H9 (cell line): ENCODE data around the gene PDCD11. TPM values are rescaled to one million over a fixed set of nuclear protein-coding genes. Genes with fewer than 3 reads are reported as not detected.

ENCODE experiments used
- DNase-seq: peaks from one replicate; pipeline ENCODE4 v3.0.0-alpha.2; 2017
- H2AFZ ChIP-seq: one replicate; pipeline ENCODE4 v1.6.1; 2013; ENCODE audit warnings: mild to moderate bottlenecking, low read length, control low read depth, moderate library complexity
- H2AK5ac ChIP-seq: 2 replicates; pipeline ENCODE4 v1.6.1; 2013; ENCODE audit warnings: low read length, control low read depth, mixed read lengths; ENCODE audit not compliant: insufficient read length
- H2BK120ac ChIP-seq: one replicate; pipeline ENCODE4 v1.6.1; 2013; ENCODE audit warnings: low read depth, mild to moderate bottlenecking, low read length, control low read depth, inconsistent platforms; ENCODE audit not compliant: poor library complexity, severe bottlenecking
- H2BK12ac ChIP-seq: 2 replicates; pipeline ENCODE4 v1.6.1; 2013; ENCODE audit warnings: low read length, control low read depth, mixed read lengths, low read depth; ENCODE audit not compliant: insufficient read length
- H2BK15ac ChIP-seq: 2 replicates; pipeline ENCODE4 v1.6.1; 2013; ENCODE audit warnings: low read depth, low read length, control low read depth
- H2BK20ac ChIP-seq: one replicate; pipeline ENCODE4 v1.6.1; 2013; ENCODE audit warnings: low read depth, mild to moderate bottlenecking, low read length, control low read depth, inconsistent platforms; ENCODE audit not compliant: poor library complexity, severe bottlenecking
- H2BK5ac ChIP-seq: 2 replicates; pipeline ENCODE4 v1.6.1; 2013; ENCODE audit warnings: low read length, control low read depth, mixed read lengths; ENCODE audit not compliant: insufficient read length
- H3K14ac ChIP-seq: 2 replicates; pipeline ENCODE4 v1.6.1; 2013; ENCODE audit warnings: low read length, control low read depth; ENCODE audit not compliant: insufficient read depth
- H3K18ac ChIP-seq: 2 replicates; pipeline ENCODE4 v1.6.1; 2013; ENCODE audit warnings: low read depth, mild to moderate bottlenecking, mixed read lengths, low read length, control low read depth; ENCODE audit not compliant: insufficient read length
- H3K23ac ChIP-seq: 2 replicates; pipeline ENCODE4 v1.6.1; 2013; ENCODE audit warnings: low read length, control low read depth, mixed read lengths, low read depth; ENCODE audit not compliant: insufficient read length
- H3K23me2 ChIP-seq: 2 replicates; pipeline ENCODE4 v1.6.1; 2013; ENCODE audit warnings: low read depth, mild to moderate bottlenecking, mixed read lengths, low read length, control low read depth; ENCODE audit not compliant: insufficient read length, poor library complexity, severe bottlenecking
- H3K27ac ChIP-seq: 2 replicates; pipeline ENCODE4 v1.5.1; 2013; ENCODE audit warnings: low read length, control low read depth, mixed read lengths, low read depth; ENCODE audit not compliant: insufficient read length
- H3K27me3 ChIP-seq: 2 replicates; pipeline ENCODE4 v1.6.1; 2013; ENCODE audit warnings: low read length, control low read depth, inconsistent platforms; ENCODE audit not compliant: insufficient read depth
- H3K4ac ChIP-seq: 2 replicates; pipeline ENCODE4 v1.6.1; 2013; ENCODE audit warnings: low read depth, mild to moderate bottlenecking, control low read depth, inconsistent platforms, low read length, moderate library complexity
- H3K4me1 ChIP-seq: 2 replicates; pipeline ENCODE4 v1.6.1; 2013; ENCODE audit warnings: low read length, control low read depth, inconsistent platforms; ENCODE audit not compliant: insufficient read depth
- H3K4me2 ChIP-seq: 2 replicates; pipeline ENCODE4 v1.6.1; 2013; ENCODE audit warnings: low read length, control low read depth, mixed read lengths; ENCODE audit not compliant: insufficient read length, insufficient read depth
- H3K56ac ChIP-seq: 2 replicates; pipeline ENCODE4 v1.6.1; 2013; ENCODE audit warnings: low read depth, mild to moderate bottlenecking, mixed read lengths, low read length, control low read depth; ENCODE audit not compliant: insufficient read length
- H3K79me1 ChIP-seq: 2 replicates; pipeline ENCODE4 v1.6.1; 2013; ENCODE audit warnings: low read depth, mild to moderate bottlenecking, moderate library complexity, low read length, control low read depth, inconsistent platforms; ENCODE audit not compliant: insufficient read depth, poor library complexity, severe bottlenecking
- H3K79me2 ChIP-seq: 2 replicates; pipeline ENCODE4 v1.6.1; 2013; ENCODE audit warnings: low read length, control low read depth, inconsistent platforms; ENCODE audit not compliant: insufficient read depth
- H3K9ac ChIP-seq: 2 replicates; pipeline ENCODE4 v1.6.1; 2013; ENCODE audit warnings: low read length, control low read depth, mixed read lengths; ENCODE audit not compliant: insufficient read length; ENCODE audit errors: extremely low read depth
- H3K9me3 ChIP-seq: one replicate; pipeline ENCODE4 v1.6.1; 2013; ENCODE audit warnings: low read depth, low read length, inconsistent platforms; ENCODE audit not compliant: control insufficient read depth
- H3T11ph ChIP-seq: one replicate; pipeline ENCODE4 v1.6.1; 2013; ENCODE audit warnings: mild to moderate bottlenecking, low read length, control low read depth, inconsistent platforms
- H4K20me1 ChIP-seq: one replicate; pipeline ENCODE4 v1.6.1; 2013; ENCODE audit not compliant: control insufficient read depth, insufficient read length, insufficient read depth
- H4K5ac ChIP-seq: 2 replicates; pipeline ENCODE4 v1.6.1; 2013; ENCODE audit warnings: low read depth, mild to moderate bottlenecking, mixed read lengths, low read length, control low read depth; ENCODE audit not compliant: insufficient read length
- H4K8ac ChIP-seq: replicated peaks from 2 replicates; pipeline ENCODE4 v1.6.1; 2013; ENCODE audit warnings: low read length, control low read depth, mixed read lengths, low read depth; ENCODE audit not compliant: insufficient read length
- H4K91ac ChIP-seq: 2 replicates; pipeline ENCODE4 v1.6.1; 2013; ENCODE audit warnings: low read depth, mild to moderate bottlenecking, moderate library complexity, mixed read lengths, low read length, control low read depth; ENCODE audit not compliant: insufficient read length
- H3K27ac Mint-ChIP-seq, 3 experiments: 2 replicates in 2 of 3; 3 replicates in 1 of 3; pipeline ENCODE4 v1.8.0; 2020 to 2021; ENCODE audit warnings: mixed read lengths in 3 of 3, mild to moderate bottlenecking in 1 of 3, moderate library complexity in 1 of 3
- H3K27me3 Mint-ChIP-seq: 2 replicates; pipeline ENCODE4 v1.8.0; 2021; ENCODE audit warnings: low read depth, mild to moderate bottlenecking, moderate library complexity, mixed read lengths
- H3K36me3 Mint-ChIP-seq, 3 experiments: 2 replicates in 2 of 3; 3 replicates in 1 of 3; pipeline ENCODE4 v1.8.0; 2020 to 2021; ENCODE audit warnings: low read depth in 3 of 3, mixed read lengths in 3 of 3; ENCODE audit not compliant: insufficient read depth in 1 of 3
- H3K4me1 Mint-ChIP-seq, 2 experiments: 2 replicates each; pipeline ENCODE4 v1.8.0; 2020; ENCODE audit warnings: mixed read lengths in 2 of 2
- H3K4me3 Mint-ChIP-seq, 2 experiments: 2 replicates in 1 of 2; 3 replicates in 1 of 2; pipeline ENCODE4 v1.8.0; 2020 to 2021; ENCODE audit warnings: mild to moderate bottlenecking in 2 of 2, mixed read lengths in 2 of 2, moderate library complexity in 1 of 2
- H3K9me3 Mint-ChIP-seq, 2 experiments: 2 replicates in 1 of 2; 3 replicates in 1 of 2; pipeline ENCODE4 v1.8.0; 2020; ENCODE audit warnings: mild to moderate bottlenecking in 2 of 2, mixed read lengths in 2 of 2, moderate library complexity in 1 of 2
- CTCF ChIP-seq: fragments of 200-600 bp; sonication (generic); conservative IDR thresholded peaks from 3 replicates; pipeline ENCODE4 v1.8.0; 2021; ENCODE audit warnings: antibody characterized with exemption, mild to moderate bottlenecking
- WGBS: extraction: QIAGEN DNeasy Blood & Tissue Kit; methylation state at CpG from one replicate; pipeline ENCODE4 v1.1.7; 2013; ENCODE audit warnings: missing lambda C conversion rate, low lambda C conversion rate, mixed read lengths; ENCODE audit not compliant: insufficient read length; ENCODE audit errors: extremely low coverage; 5-methylcytosine and 5-hydroxymethylcytosine counted together
- total RNA-seq: library from RNA; stranded (reverse); gene quantifications from 2 replicates; pipeline ENCODE4 v1.2.1, GENCODE V29; 2021

Gene PDCD11
- total RNA-seq, 1 experiment from 2014 or later, result 99.5 TPM

GRCh38 chr10:103433858-103434257, 37.4 kb downstream of the PDCD11 start:
- Histone ChIP-seq H2BK12ac (no peak overlapping the region), H3K56ac (no peak overlapping the region), H3K14ac (no peak overlapping the region), H2AK5ac (no peak overlapping the region), H4K20me1 (no peaks in the 10 kb centered on the region), H3K4me2 (no peak overlapping the region), H3K27ac (no peak overlapping the region), H3K4ac (no peak overlapping the region), H3K4me1 (no peaks in the 10 kb centered on the region), H2BK20ac (no peak overlapping the region), H3K23ac (no peak overlapping the region), H2AFZ (no peak overlapping the region), H3K79me2 (no peaks in the 10 kb centered on the region; the same call in 1 of the 2 replicates), H3K18ac (no peak overlapping the region), H2BK120ac (no peak overlapping the region), H3K9ac (no peak overlapping the region), H2BK5ac (no peak overlapping the region), H4K8ac (no peak overlapping the region), H3K27me3 (no peaks in the 10 kb centered on the region), H3K79me1 (no peaks in the 10 kb centered on the region), H2BK15ac (no peak overlapping the region), H3T11ph (no peak overlapping the region), H4K91ac (no peak overlapping the region), H3K23me2 (no peaks in the 10 kb centered on the region), H3K9me3 (no peaks in the 10 kb centered on the region), H4K5ac (no peak overlapping the region)
- no peaks in the 10 kb centered on the region for H3K4me1 Mint-ChIP-seq
- no peaks in the 10 kb centered on the region for H3K9me3 Mint-ChIP-seq
- no CpG with 5 or more reads among the region's 2 CpGs for WGBS
- H3K36me3 Mint-ChIP-seq, result peaks cover 42 to 95% (median 79%) of the 10 kb centered on the region in 3 experiments
- no peak overlapping the region for H3K4me3 Mint-ChIP-seq
- H3K27me3 Mint-ChIP-seq, result no peaks in the 10 kb centered on the region
- DNase-seq, result no peak
- H3K27ac Mint-ChIP-seq, result no peak overlapping the region
- no peak for TF ChIP-seq CTCF
